ENCODE results near the gene EXOSC10.
"Not testable (repeated sequence)": the region's sequence is repeated elsewhere in the genome, so short reads cannot be mapped to it uniquely, and the experiment has no call there.

The EXOSC10 gene

DNA sequence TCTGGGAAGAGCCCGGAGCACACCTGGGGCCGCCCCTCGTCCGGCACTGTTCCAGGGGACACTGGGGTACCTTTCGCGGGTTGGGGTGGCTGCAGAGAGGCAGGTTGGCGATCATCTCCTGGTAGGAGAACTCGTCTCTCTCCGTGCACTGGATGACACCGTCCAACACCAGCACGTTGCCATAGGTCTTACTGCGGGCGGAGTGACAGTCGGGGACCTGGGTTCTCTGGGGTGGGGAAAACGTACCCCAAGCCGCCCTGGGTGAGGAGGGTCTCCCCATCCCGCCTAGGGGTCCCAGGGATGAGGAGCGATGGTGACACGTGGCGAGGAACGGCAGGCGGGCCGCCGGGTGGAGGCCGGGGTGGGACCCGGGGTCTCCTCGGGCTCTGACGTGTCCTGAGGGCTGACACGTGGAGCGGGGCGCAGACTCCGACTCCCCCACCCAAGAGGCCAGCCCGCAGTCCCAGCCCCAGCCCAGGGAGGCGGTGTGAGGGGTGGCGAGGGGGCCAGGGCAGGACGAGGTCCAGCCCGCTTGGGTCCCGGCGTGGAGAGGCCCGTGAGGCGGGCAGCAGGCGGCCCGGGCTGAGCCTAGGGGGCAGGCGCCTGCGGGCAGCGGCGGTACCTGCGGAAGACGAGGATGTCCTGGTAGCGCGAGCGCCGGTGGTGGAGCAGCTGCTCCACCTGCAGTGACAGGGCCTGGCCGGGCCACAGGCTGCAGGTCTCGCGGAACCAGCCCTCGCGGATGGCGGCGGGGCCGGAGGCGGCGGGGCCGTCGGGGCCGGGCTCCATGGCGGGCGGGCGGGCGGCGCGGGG lies 40.3 kb downstream of the EXOSC10 start:
- DNase-seq: no peak

DNA sequence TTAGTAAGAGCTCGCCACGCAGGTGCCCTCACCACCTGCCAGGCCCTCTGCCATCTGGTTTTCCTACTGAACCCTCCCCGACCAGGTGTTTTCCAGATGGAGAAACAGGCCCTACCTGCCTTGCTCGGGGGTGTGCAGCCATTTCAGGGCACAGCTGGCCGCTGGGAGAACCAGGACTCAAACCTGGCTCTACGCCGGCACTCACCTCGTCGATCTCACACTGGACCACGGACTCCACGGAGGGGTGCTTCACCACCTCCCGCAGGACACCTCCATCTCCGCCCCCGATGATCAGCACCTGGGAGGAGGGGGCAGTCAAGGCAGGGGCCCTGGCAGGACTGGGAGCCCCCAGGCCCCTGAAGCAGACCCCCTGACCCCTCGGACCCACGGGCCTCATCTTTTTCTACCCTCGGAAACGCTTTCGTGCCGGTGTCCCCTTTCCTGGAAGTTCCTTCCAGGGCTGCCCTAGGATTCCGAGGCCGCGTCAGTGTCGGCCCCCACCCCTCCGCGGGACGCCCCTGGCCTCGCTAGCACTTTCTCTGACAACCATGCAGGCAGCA lies 41.0 kb downstream of the EXOSC10 start:
- no peak for DNase-seq

DNA sequence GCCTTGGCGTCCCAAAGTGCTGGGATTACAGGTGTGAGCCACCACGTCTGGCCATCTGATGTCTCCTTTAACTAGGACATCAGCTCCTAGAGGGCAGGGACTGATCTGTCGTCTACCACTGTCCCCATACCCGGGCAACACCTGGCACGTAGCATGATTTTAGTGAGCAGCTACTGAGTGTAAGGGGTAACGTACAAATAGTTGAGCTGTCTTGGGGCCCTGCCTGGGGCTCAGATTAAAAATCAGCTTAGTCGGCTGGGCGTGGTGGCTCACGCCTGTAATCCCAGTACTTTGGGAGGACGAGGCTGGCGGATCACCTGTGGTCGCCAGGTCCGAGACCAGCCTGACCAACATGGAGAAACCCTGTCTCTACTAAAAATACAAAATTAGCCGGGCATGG lies 41.6 kb downstream of the EXOSC10 start:
- no peak for DNase-seq

DNA sequence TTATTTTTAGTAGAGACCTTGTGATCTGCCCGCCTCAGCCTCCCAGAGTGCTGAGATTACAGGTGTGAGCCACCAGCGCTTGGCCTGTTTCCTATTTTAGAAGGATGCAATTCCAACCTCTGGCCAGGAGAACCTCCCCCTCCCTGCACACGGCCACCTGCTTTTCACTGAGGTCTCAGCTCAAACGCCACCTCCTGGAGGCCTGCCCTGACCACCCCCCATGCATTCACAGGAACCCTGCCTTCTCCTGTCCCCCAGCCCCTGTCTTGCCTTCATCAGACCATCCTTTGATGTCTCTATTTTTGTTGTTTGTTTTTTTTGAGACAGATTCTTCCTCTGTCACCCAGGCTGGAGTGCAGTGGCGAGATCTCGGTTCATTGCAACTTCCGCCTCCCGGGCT lies 42.2 kb downstream of the EXOSC10 start:
- DNase-seq: no peak

DNA sequence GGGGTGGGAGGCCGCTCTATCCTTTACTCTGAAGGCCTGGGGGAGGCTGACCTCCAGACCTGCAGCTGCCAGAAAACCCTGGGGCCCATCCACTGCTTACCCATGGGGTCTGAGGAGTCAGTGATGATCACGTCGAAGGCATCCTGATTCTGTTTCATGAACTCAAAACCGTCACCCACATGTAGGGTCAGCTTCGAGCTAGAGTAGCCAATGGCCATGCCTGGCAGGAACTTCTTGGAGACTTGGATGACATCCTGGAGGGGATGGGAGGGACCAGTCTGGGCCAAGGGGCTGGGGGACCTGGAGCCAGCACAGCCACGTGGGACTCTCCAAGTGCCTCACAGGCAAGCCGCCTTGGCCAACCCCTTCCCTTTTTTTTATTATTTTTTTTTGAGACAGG lies 43.2 kb downstream of the EXOSC10 start:
- no peak for DNase-seq

DNA sequence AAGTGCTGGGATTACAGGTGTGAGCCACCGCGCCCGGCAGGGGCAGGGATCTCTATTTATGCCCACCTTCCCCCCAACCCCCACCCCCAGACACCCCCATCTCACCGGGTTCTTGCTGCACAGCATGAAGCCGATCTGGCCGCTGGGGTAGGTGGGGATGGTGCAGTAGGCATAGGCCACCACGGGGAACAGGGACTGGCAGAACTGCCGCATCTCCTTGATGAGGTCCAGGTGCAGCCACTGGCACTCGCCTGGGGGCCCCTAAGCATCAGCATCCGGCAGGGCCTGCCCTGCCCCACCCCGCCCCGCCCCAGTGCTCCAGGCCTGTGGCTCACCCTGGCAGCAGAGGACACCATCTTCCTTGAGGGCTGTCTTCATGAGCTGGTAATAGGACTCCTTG lies 44.0 kb downstream of the EXOSC10 start:
- DNase-seq: no peak

DNA sequence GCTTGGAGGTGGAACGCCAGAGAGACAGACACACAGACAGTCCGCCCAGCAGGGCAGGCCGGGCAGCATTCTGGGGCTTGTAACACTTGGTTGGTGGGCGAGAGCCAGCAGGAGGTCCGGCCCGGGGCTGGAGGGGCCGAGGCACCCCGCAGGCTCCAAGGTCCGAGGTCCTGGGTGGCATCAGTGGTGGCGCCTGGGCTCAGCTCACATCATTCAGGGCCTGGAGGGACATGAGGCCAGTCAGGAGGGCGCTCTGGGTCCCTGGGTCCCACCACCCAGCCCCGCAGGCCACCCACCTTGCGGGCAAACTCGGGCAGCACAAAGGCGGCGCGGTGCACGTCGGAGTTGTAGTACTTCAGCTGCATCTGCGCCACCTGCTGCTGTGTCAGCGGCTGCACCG lies 45.0 kb downstream of the EXOSC10 start:
- no peak for DNase-seq

DNA sequence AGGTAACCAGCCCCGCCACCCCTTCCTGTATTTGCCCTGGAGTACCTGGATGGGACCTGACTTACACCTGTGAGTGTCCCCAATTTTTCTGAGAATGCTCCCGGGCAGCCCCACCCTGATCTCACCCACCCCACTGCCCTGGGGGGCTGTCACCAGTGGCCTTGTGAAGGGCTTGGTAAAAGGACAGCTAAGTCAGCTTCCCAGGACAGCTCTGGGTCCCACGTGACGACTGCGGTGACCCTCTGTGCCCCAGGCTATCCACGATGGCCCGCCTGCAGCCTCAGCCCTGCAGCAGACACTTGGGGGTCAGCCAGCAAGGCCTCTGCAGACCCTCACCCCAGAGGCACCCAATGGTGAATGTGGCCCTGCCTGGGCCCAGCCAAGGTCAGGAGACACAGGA lies 45.5 kb downstream of the EXOSC10 start:
- DNase-seq: no peak

DNA sequence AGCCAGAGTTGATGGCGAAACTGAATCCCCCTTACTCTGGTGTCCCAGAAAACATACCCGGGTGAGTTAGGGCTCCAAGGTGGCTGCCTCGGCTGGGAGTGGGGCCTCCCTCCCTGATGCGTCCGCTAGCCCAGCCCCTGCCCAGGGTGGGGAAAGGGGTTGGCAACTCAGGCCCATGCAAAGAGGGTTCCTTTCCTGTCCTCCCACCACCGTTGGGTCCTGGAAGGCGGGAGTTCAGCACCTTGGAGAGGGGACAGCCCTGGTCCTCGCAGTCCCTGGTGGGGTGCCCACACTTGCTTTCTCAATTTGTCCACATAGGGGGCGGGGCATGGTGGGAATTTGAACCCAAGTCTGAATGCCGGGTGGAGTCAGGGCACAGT lies 45.9 kb downstream of the EXOSC10 start:
- DNase-seq: no peak

DNA sequence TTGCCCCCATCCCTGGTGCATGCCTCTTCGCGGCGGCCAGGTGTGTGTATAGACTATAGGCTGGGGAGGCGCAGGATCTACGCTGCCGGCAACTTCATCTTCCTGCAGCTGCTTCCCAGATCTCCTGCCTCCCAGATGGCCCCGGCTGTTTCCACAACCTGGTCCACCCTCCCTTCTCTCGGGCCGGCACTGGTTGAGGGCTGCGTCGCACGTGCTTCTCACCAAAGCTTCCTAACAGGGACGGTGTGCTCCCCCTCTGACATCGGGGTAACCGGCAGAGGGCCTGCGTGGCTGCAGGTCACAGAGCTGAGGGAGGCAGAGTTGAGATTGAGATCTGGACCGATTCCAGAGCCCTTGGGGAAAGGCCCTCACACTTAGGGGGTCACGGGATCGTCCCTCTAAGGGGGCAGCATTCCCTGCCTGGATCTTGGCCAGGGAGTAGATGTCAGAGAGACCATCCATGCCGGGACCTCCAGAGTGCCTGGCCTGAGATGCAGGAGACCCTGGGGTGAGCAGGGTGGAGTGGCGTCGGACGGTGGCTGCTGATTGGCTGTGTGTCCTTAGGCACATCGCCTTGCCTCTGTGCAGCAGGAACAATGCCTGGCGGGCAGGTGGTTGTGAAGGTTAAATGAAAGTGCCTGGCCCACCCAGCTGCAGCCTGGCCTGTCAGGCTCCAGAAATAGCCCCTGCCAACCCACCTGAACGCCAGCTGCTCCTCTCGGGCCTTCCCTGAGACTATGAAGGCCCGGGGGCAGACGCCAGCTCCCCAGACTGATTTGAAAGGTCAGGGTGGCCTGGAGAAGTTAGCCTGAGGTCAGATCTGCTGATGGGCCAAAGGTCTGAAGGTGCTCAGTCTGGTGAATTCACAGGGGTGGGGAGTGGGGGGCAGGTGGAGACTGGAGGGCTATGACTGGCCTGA lies 46.6 kb downstream of the EXOSC10 start:
- no peak for DNase-seq

DNA sequence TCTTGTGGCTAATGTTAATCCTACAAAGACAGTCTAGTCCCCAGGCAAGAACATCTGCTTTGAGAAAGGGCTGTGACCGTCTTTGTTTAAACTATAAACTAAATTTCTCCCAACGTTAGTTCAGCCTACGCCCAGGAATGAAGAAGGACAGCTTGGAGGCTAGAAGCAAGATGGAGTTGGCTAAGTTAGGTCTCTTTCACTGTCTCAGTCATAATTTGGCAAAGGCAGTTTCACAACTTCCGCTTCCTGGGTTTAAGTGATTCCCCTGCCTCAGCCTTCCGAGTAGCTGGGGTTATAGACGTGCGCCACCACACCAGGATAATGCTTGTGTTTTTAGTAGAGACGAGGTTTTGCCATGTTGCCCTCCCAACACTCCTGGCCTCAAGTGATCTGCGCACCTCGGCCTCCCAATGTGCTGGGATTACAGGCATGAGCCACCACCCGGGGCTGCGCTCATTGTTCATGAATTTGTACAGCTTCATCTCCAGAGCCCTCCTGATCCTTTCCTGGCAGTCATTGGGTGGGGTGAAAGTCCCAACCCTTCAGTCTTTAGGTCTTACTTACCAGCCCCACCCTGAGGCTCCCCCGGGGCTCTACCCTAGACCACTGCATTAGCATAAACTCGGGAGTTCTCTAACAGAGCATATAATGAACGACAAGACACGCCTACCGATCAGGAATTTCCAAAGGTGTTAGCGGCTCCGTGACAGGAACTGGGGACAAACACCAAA lies 47.7 kb downstream of the EXOSC10 start:
- peak; percentile 49 for DNase-seq

DNA sequence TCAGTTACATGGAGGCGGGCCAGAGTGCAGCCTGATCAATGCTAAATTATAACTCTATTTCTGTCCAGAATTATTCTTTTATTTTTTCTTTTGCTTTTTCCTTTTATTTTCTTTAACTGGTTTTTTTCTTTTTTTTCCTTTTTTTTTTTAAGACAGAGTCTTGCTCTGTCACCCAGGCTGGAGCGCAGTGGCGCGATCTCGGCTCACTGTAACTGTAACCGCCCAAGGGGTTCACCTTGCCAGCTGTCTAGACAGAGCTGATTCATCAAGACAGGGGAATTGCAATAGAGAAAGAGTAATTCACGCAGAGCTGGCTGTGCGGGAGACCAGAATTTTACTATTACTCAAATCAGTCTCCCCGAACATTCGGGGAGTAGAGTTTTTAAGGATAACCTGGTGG lies 48.5 kb downstream of the EXOSC10 start:
- DNase-seq: not testable (repeated sequence)

DNA sequence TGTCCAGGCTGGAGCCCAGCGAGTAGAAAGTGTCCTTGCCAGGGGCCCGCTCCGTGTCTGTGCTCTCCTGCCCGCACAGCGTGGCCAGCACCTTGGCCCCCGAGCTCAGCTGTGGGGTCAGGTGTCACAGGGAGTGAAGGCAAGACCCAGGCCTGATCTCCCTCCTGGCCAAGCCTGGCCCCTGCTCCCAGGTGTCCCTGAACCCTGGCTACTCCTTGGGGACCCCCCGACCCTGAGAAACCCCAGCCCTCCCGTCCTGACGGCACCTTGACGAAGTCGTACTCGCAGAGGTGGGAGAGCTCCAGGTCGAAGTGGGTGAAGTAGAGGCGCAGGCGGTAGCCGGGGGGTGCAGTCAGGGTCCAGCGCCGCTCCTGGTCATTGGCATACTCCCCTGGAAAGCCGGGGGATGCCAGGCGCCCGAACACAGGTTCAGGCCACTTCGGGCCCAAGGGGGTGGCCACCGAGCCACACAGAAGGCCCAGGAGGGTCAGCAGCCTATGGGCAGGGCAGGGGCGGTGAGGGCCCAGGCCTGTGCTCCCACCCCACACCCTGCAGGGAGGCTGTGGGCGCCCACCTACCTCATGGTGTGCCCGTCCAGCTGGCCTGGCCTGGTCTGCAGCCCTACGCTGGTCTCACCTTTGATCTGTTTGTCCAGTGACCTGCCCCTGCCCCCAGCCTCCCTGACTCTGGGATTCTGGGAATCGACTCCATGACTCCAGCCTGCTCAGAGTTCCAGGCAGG lies 52.9 kb downstream of the EXOSC10 start, which contains the start of gene MASP2:
Gene MASP2 (minus strand): TSS at position 615 of the 741 bp plus-strand sequence. CDS start 32 bp downstream, at position 583.
- no peak for DNase-seq

DNA sequence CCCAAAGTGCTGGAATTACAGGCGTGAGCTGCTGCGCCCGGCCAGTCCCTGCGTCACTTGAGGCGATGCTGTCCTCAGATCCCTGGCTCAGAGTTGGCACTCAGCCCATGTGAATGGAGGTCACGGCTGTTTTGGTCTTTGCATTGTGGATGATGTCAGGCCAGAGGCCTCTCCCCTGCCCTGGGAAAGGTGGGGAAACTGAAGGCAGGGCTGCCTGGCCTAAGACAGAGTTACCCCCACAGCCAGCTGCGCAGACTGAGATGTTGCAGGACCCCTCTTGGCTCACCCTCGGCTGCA lies 53.5 kb downstream of the EXOSC10 start:
- DNase-seq: no peak

DNA sequence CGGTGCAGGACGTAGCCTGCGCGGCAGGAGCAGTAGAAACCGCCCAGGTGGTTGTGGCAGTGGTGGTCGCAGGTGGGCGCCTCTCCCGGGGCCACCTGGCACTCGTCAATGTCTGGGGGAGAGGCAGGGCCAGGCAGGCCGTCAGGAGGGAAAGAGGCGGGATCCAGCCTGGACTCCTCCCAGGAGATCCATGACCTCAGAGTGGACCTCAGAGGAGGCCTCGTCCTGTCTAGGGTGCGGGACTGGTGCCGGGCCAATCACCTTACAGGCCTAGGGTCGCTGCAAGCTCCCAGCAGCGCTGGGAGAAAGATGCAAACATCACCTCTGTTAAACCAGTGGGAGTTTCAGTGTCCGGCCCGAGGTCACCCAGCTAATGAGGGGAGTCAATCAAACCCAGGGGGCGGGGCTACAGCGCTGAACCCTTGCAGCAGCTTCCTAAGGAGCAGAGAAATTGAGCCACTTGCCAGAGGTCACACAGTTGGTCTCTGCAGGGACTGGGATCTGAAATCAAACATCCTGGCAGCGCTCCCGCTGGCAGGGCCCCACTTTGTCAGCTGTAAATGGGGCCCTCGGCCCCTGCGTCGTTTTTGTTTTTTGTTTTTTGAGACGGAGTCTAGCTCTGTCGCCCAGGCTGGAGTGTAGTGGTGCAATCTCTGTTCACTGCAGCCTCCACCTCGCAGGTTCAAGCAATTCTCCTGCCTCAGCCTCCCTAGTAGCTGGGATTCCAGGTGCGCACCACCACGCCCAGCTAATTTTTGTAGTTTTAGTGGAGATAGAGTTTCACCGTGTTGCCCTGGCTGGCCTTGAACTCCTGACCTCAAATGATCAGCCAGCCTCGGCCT lies 54.0 kb downstream of the EXOSC10 start:
- DNase-seq: no peak

DNA sequence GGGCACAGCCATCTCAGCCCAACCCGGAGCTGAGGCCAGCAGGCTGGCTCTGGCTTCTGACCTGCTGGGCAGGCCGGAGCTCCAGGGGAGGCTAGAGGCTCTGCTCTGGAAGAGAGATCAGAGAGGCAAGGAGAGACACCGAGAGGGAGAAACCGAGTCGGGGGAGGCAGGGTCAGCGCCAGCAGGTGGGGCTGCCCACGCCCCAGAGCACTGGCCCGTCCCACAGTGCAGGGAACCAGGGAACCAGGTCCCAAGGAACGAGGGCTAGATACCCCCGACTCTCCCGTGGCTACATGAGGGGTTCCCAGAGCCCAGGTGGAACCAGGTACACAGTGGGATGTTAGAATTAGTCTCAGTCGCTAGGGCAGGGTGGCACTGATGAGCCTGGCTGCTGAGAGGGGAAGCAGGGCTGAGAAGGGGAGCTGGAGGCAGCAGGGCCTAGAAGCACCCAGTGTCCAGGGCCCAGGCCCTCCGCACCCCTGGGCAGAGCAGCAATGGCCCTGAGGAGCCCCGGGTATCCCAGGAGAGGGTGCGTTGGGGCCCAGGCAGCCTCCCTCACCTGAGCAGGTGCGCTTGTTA lies 54.7 kb downstream of the EXOSC10 start:
- no peak for DNase-seq

DNA sequence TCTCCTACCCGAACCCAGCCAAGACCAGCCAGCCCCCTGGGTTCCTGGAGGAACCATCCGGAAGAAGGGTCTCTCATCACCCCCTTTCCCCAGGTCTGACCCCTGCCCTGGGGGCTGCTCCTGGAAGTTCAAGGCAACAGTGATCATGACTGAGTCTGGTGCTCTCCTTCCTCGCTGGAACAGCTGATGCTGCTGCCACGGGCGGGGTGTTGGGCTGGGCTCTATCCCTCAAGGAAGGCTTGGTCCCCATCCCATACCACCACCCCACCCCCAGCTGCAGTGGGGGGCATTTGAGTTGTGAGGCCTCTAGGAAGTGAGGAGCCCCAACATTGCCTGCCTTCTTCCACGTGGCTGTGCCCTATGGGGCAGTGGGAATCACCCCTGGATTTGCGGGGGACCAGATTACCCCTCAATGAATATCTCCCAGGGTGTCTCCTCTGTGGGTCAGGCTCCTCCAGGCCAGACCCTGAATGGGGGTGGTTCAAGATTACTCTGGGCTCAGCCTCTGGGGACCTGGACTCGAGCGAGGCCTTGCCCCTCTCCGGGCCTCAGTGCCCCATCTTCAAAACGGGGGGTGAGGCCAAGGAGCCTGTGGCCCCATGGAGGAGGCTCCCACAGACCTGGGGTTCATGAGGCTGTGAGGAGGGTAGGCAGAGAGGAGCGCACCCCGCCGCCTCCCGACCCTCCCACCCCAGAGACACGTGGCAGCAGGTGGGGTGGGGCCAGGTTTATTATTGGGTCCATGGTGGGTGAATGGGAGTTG lies 55.4 kb downstream of the EXOSC10 start:
- no peak for DNase-seq

DNA sequence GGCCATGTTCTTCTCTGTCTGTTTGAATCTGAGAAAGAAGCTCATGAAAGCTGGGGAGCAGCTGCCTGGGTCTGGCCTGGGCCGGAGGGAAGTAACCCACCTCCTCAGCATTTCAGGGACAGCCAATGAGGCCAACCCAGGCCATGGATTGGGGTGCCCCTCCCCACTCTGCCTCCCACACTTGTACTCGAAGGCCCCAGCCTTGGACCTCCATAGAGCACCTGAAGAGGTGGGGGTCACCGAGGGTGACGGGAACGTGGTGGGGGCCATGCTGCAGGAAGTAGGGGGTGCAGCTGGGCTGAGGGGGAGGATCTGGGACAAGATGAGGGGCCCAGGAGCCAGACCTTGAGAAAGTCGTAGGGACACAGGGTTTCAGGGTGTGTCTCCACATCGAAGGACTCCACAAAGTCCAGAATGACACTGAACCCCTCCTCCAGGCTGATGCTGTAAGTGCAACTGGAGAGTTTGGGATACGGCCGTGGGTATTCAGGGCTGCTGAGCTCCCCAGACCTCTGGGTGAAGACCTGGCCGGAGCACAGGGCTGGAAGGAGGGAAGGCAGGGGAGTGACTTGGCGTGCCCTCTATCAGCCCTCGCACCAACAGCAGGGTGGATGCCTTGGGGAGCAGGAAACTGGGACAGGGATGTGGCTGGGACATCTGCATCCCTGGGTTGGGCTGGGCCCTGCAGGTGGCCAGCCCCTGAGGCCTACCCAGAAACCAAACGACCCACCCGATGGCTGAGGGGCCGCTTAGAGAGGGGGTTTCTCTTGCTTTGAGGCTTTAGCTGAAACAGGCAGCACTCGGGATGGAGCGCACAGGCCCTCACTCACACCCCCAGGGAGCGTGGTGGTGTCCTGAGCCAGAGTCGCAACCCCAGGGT lies 56.4 kb downstream of the EXOSC10 start:
- DNase-seq: no peak

DNA sequence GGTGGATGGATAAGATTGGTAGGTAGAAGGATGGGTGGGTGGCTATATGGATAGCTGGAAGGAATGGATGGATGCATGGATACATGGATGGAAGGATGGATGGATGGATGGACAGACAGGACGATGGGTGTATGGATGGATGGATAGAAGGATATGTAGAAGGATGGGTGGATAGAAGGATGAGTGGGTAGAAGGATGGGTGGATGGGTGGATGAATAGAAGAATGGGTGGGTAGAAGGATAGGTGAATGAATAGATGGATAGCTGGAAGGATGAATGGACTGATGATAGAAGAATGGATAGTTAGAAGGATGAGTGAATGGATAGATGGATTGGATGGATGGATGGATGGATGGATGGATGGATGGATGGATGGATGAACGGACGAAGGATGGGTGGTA lies 57.6 kb downstream of the EXOSC10 start:
- DNase-seq: no peak
